Fibroblast of skin of left biceps (primary cell): Measurements from ENCODE around the gene KIAA1328.

ENCODE experiments used
- DNase-seq, 2 experiments: peaks; one replicate each; pipeline ENCODE4 v3.0.0-alpha.2; 2013; ENCODE audit warnings: low read depth in 2 of 2

Gene KIAA1328

DNA sequence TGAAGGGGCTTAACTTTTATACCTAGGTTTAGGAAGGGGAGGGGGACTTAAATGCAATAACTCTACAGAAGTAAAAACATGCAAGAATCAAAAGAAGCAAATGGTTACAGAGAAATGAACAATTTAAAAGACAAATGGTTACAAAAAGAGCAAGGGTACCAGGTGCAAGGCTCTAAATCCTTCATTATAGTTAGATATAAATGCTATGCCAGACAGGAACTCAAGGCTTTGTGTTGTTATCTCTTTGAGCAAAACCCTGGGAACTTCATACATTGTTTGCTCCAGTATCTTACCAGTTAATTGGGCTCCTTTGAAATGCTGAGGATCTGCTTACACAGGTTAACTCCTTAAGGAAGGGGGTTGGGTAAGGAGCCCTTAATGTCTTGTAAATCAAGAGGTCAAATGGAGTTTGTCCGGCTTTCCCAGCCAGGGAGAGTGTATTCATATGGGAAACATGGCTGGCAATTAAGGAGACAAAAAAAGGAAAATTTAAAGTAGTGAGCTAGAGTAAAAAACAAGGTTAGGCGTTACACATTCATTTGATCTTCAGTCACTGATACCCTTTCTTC lies 389.2 kb downstream of the KIAA1328 start:
- DNase-seq: no peak

DNA sequence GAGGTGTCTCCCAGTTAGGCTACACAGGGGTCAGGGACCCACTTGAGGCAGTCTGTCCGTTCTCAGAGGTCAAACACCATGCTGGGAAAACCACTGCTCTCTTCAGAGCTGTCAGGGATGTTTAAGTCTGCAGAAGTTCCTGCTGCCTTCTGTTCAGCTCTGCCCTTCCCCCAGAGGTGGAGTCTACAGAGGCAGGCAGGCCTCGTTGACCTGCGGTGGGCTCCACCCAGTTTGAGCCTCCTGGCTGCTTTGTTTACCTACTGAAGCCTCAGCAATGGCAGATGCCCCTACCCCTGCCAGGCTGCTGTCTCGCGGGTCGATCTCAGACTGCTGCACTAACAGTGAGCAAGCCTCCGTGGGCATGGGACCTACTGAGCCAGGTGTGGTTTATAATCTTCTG lies 390.3 kb downstream of the KIAA1328 start:
- no peak for DNase-seq

DNA sequence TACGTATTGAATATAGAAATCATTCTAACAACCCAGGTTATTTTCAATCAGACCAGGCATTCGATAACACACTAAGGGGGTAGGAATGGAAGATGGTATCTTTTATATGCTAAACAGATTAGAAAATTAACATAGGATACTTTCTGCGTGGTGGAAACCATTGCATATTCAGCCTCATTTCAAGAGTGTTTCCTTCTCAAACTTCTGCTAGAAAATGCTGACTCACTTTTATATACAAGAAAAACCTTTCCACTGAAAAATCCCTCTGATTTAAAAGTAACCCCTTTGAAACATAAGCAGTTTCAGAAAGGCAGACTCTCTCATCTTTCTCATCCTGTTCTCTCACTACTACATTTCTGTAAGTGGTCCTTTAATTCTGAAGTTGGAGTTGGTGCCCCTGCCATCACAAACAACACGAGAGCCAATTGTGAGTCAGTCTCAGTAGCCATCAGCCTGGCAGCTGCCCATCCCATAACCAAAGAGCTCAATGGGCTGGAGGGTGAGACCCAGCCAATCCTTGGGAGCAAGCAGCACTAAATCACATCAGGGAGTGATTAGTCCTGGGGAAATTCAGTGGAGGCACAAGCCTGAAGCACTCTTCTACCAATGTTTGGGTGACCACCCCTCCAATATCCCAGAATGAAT lies 393.5 kb downstream of the KIAA1328 start:
- no peak for DNase-seq

DNA sequence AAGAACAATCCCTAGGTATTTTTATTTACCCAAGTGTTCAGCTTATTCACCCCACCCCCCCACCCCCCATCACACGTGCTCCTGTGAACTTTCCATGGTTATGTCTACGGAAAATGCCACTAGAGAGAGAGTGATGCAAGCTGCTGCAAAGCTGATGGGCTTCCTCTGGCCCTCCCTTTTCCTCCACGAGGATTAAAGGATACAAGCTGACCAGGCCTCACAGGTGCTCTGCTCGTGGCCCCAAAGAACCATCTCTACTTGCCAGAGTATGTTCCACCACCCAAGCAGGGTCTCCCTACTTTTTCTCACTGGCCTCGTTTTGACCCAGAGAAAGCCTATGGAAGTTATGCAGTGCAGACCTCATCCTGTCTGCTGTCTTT lies 394.1 kb downstream of the KIAA1328 start:
- DNase-seq: no peak

- DNase-seq: no peak
These were observed 396.4 kb downstream of the KIAA1328 start for GRCh38 chr18:37225279-37225678.

- DNase-seq: no peak
These were observed 401.8 kb downstream of the KIAA1328 start for GRCh38 chr18:37230768-37231167.

- DNase-seq: no peak
These were observed 402.3 kb downstream of the KIAA1328 start for GRCh38 chr18:37231251-37231650.

DNA sequence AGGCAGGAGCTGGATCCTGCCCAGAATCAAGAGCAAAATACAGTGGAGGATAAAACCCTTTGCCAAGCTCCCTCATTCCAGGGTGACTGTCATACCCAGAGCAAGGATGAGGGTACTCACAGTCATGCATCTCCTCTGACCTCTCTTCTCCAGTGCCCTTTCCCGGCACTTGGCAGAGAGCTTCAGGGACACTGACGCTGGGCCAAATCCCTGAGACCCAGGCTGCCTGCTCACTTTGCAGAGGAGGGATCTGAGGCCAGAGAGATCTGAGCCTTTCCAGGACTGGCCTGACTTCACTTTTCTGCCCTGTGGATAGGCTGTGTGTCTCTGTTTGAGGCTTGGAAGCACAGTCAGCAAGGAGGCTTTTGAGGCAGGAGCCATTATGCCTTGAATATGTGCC lies 406.7 kb downstream of the KIAA1328 start:
- DNase-seq: no peak

DNA sequence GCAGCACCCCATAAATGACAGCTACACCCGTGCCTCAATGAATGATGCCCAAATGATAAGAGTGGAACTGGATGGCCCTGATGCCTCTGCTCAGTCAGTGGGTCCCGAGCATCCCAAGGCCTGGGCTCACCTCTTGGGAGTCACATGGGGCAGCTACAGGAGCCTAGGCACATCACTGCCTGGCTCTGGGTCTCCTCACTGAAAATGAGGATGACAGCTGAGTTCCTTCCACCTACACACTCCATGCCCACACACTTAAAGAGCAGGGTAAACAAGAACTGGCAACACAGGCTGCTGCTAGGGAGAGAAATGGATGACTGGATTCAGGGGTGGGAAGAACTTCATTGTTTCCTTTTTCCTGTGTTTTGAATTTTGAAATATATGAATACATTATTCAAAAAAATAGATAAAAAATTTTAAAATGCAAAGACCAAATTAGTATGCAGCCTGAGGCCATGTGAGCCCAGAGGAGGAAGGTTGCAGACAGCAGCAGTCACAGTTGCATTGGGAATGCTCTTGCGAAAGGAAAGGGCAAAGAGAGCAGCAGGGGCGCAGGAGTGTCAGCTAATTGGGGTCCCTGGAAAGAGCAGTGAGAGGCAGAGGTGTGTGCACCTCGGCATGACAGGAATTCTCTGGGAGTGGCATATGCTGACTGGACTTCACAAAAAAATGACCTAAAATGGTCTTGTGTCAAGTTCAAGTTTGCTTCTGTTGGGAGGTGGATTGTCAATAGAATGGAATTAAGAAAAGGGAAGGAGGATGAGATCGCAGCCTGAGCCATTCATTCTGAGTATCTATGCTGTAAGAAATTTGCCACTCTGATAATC lies 409.6 kb downstream of the KIAA1328 start:
- no peak for DNase-seq

DNA sequence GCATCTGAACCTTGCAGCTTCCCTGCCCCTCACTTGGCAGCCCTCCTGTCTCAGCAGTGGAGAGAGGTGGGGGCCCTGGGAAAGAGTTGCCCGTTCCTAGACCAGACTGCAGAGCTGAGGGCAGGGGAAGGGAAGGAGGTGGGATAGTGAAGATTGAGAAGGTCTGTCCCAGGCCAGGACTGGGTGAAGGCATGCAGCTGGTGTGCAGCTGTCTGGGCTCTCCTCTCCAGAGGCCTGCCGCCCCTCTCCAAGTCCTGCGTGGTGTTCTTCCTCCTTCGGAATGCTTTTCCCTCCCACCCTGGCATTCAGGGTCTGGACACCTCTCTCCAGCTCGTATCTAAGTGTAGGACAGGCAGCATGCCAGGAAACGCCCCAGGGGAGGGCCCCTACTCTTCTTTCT lies 413.2 kb downstream of the KIAA1328 start:
- DNase-seq: no peak

DNA sequence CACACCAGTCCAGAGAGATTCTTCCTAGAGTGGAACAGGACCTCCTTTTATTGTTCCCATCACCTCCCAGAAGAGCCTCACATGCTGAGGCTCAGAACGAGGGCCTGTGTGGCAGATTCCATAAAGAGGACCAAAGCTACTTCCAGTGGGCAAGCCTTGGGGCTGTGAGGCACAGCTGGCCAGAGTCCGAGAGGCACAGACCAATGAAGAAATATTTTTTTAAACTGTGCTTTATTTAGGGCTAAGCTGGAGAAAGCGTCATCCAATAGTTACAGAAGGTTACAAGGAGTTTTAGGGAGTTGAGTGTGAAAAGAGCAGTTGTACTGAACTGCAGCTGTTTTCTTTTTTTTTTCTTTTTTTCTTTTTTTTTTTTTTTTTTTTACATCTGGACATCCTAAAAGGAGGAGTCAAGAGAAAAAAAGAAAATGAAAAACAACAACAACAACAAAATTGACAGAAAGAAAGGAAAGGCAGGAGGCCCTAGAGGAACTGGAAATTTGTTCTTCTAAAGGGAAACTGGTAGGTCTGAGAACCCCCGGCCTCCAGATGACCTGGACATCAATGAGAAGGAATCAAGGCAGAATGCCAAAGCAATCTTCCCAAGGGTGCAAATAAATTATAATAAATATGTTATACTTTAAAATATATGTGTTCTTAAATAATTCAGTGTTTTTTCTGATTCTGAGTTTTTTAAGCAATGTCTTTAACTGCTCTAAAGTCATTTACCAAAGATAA lies 414.1 kb downstream of the KIAA1328 start:
- DNase-seq: no peak

- no peak for DNase-seq
These were observed 414.8 kb downstream of the KIAA1328 start for GRCh38 chr18:37243741-37244140.

DNA sequence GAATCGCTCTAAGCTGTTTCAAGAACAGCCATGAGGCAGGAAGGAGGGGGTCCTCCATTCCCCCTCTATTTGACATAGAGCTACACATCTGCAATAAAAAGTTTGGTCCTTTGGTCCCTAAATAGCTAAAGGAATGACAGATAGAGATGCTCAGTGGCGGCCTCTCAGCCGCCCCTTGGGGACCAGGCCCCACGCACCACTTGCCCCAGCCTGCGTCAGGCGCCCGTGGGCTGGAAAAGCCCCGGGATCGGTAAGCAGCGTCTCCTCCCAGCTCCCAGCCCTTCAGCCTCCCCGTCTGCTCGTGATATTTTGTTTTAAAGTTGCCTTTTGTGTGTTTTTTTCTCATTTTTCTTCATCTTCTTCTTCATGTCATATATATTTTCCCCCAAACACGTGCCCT lies 415.7 kb downstream of the KIAA1328 start:
- DNase-seq: no peak

- no peak for DNase-seq
These were observed 417.9 kb downstream of the KIAA1328 start for GRCh38 chr18:37246779-37247340.

DNA sequence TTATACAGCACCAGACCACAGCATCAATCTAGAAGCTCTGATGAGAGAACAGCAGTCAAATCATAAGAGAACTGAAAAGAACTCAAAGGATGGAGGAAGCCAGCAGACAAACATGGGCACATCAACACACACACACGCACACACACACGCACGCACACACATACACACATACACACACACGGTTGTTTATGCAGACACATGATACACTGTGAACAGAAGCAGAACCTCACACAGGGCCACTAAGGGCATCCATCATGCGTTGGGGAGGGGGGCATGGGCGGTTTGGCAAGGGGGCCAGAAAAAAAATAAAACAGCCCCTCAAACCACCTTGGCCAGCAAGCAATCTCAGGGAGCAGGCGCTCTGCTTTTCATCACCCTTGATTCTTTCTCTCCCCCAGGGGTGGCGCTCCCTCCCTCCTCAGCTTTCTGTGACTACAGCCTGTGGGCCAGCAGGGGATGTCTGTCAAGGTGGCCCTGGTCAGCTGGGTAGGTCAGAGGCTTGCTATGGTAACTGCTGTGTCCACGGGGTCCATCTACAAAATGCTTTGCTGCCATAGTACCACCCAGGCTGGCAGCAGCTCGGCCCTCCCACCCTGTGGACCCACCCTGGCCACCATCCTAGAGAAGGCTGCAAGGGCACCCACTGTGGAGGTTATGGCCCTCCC lies 418.7 kb downstream of the KIAA1328 start:
- no peak for DNase-seq

- no peak for DNase-seq
These were observed 419.4 kb downstream of the KIAA1328 start for GRCh38 chr18:37248281-37248680.

DNA sequence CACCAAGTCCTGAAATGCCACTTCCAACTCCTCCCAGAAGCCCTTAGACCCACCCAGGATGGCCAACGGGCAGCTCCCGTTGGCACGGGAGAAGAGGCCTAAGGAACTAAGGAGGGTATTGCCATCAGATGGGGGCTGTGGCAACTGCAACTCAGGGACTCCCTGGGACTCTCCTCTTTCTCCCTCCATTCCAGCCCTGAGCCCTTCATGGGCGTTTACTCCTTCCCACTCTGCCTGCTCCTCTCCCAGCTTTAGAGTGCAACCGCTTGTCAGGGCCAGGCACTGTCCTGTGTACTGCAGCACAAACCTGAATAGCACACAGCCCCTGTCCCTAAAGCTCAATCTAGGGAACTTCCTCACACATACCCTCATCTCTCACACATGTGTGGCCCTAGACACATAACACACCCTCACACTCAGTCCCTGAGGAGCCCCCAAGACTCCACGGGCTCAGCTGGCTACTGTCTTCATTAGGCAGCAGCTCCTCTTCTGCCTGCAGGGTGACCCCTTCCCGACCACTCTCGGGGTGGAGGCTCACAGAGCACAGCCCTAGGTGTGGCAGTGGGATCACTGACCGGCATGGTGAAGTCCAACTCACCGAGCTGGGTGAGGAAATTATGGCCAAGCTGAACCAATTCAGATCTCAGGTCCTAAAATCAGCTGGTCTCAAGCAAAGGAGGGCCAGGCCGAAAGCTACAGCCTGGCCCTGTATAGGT lies 420.4 kb downstream of the KIAA1328 start:
- no peak for DNase-seq

- DNase-seq: no peak
These were observed 421.1 kb downstream of the KIAA1328 start for GRCh38 chr18:37249895-37250618.

DNA sequence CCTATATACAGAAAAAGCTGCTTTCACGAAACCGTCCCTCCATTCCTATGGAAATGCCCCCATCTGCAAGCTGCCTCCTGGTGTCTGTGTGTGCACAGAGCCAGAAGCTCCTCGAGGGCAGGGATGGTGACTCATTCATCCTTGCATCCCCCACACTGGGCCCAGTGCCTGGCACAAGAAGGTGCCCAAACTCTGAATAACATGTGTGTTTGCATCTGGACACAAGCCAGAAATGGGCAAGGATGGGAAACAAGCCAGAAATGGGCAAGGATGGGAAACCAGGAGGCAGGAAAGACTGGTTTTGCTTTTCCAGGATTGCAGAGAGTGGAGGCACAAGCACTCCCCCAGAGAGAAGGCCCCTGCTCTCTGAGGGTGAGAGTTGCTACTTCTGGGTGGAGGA lies 422.8 kb downstream of the KIAA1328 start:
- DNase-seq: no peak

GRCh38 chr18:37252342-37252741 lies 423.4 kb downstream of the KIAA1328 start:
- no peak for DNase-seq
